GM12878 (cell line): Measurements from ENCODE around the gene SORCS2.

ENCODE experiments used
- CTCF ChIP-seq, 3 experiments: IDR thresholded peaks in 2 of 3; conservative IDR thresholded peaks in 1 of 3; 2 replicates each; pipeline ENCODE4 v1.5.1; 2011; ENCODE audit warnings: low read depth in 3 of 3, low read length in 3 of 3, mild to moderate bottlenecking in 3 of 3, control low read depth in 2 of 3, moderate library complexity in 2 of 3, inconsistent platforms in 1 of 3, mixed read lengths in 1 of 3; ENCODE audit not compliant: control insufficient read depth in 2 of 3, insufficient read depth in 1 of 3; ENCODE audit errors: extremely low read depth in 1 of 3
- EP300 ChIP-seq, 2 experiments: fragments of 150-350 bp in 1 of 2; IDR thresholded peaks; 2 replicates each; pipeline ENCODE4 v1.6.1; 2011 to 2012; ENCODE audit warnings: low read depth in 2 of 2, low read length in 2 of 2, borderline replicate concordance in 1 of 2, improper control_type of control experiment in 1 of 2, inconsistent platforms in 1 of 2; ENCODE audit not compliant: control insufficient read depth in 1 of 2
- GATAD2B ChIP-seq: fragments of 450-650 bp; conservative IDR thresholded peaks from 2 replicates; pipeline ENCODE4 v1.6.1; 2017; ENCODE audit warnings: low read depth, mild to moderate bottlenecking, moderate library complexity
- POLR2AphosphoS5 ChIP-seq: IDR thresholded peaks from 2 replicates; pipeline ENCODE4 v1.6.1; 2011; ENCODE audit warnings: mild to moderate bottlenecking, low read length, inconsistent platforms

DNA sequence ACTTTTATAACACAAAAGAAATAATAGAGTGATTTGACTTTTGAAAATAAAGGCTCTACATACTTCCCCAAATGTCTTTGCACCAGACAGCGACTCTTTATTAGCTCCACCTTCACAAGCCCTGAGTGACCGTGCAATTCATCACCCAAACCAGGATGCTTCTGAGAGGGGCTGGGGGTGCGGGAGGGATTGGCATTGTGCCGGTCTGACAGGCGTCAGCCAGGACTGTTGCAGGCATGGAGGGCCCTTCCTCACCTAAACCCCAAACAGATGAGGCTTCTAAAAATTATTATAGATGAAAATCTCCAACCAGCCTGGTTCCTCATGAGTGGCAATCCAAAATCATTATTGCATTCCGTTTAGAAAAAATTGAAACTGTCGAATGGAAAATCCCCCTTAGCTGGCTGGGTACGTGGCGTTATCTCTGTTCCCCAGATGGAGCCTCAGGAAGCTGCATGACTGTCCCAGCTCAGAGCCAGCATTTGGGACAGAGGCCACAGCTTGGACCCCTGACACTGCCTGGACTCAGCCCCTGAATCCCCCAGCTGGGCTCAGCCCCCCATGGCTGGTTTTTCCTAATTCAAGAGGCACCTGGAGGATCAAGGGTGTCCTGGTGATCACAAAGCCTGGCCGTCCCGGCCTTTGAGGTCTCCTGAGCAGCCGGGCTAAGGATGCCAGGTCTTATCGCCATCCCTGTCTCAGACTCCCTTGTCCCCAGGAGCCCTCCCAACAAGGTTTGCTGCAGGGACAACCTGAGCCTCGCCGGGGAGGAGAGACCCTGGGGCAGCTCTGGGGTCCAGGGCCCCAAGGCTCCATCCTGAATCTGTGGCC is 60.4 kb downstream of the SORCS2 start:
- TF ChIP-seq CTCF (IDR thresholded peaks at IDR 0.05 in 2 of 3, conservative IDR thresholded peaks at IDR 0.05 in 1 of 3; ENCODE audit: control insufficient read depth in 2 of 3, extremely low read depth in 1 of 3, insufficient read depth in 1 of 3, low read depth in 3 of 3, low read length in 3 of 3) = no peak
- no peak for TF ChIP-seq EP300 (IDR thresholded peaks at IDR 0.05; ENCODE audit: borderline replicate concordance in 1 of 2, control insufficient read depth in 1 of 2, low read depth in 2 of 2, low read length in 2 of 2)
- TF ChIP-seq POLR2AphosphoS5 = no peak
- no peak for TF ChIP-seq GATAD2B
